Lower lobe of right lung (tissue), 2 donors: ENCODE data around the gene STX2. TPM values are rescaled to one million over a fixed set of nuclear protein-coding genes. Genes with fewer than 3 reads are reported as not detected.

Source experiments
- ATAC-seq, 2 donors: fragments of 200-7000 bp; cut with Tn5 transposase; one replicate each; pipeline ENCODE4 v1.9.1; 2020 to 2022; ENCODE audit warnings: mild to moderate bottlenecking in 2 of 2, moderate library complexity in 2 of 2
- DNase-seq: peaks from one replicate; pipeline ENCODE4 v3.0.0-alpha.2; 2020
- H3K27ac ChIP-seq: fragments of 200-600 bp; one replicate; pipeline ENCODE4 v1.8.0; 2022
- H3K27me3 ChIP-seq: fragments of 200-600 bp; one replicate; pipeline ENCODE4 v1.8.0; 2022; ENCODE audit warnings: low read depth
- H3K36me3 ChIP-seq: fragments of 200-600 bp; one replicate; pipeline ENCODE4 v1.8.0; 2022; ENCODE audit warnings: mild to moderate bottlenecking
- H3K4me1 ChIP-seq: fragments of 200-600 bp; one replicate; pipeline ENCODE4 v1.8.0; 2022
- H3K4me3 ChIP-seq: fragments of 200-600 bp; one replicate; pipeline ENCODE4 v1.8.0; 2022; ENCODE audit warnings: mild to moderate bottlenecking
- H3K9me3 ChIP-seq: fragments of 200-600 bp; one replicate; pipeline ENCODE4 v1.8.0; 2022
- CTCF ChIP-seq: fragments of 200-600 bp; IDR thresholded peaks from one replicate; pipeline ENCODE4 v1.8.0; 2022; ENCODE audit warnings: antibody characterized with exemption, mild to moderate bottlenecking
- intact Hi-C: fragments of 100-400 bp; cut with DNase I; formaldehyde crosslinking; loops from one replicate; pipeline ENCODE4 v1.11.0; 2022
- total RNA-seq: library from RNA; stranded (reverse); fragmentation: NEBNext Ultra II Directional; extraction: Animal tissue kit (Norgen Biotek cat#: 25700); gene quantifications from one replicate; pipeline ENCODE4 v1.2.1, GENCODE V29; 2021
- donor health status: DM: no; HTN: yes; CAD: no; lungs with severe emphysema.

Gene STX2
- total RNA-seq, 1 donor from 2014 or later: 24.6 TPM

- ATAC-seq (peak; percentile 63 to 78), DNase-seq (peak; percentile 62)
- Histone ChIP-seq H3K27ac (peak overlapping the region; percentile 79), H3K36me3 (no peaks in the 10 kb centered on the region), H3K27me3 (no peaks in the 10 kb centered on the region), H3K4me1 (peaks cover 27% of the 10 kb centered on the region), H3K4me3 (peak overlapping the region; percentile 84), H3K9me3 (no peaks in the 10 kb centered on the region)
- no peak for TF ChIP-seq CTCF
- intact Hi-C loops: no loop called here
Observed at GRCh38 chr12:130838284-130838950, 633 bp downstream of the STX2 start.

- H3K9me3 ChIP-seq: no peaks in the 10 kb centered on the region
- no peak for TF ChIP-seq CTCF
- no peak overlapping the region for H3K27ac ChIP-seq
- intact Hi-C loops: no loop called here
- ATAC-seq (no peak), DNase-seq (no peak)
- peaks cover 39% of the 10 kb centered on the region for H3K4me1 ChIP-seq
- H3K4me3 ChIP-seq: no peak overlapping the region
- no peaks in the 10 kb centered on the region for H3K27me3 ChIP-seq
- no peaks in the 10 kb centered on the region for H3K36me3 ChIP-seq
Observed at GRCh38 chr12:130835436-130835835, 3.6 kb downstream of the STX2 start.

- Histone ChIP-seq H3K27ac (no peak overlapping the region), H3K4me3 (no peak overlapping the region), H3K4me1 (peaks cover 39% of the 10 kb centered on the region), H3K27me3 (no peaks in the 10 kb centered on the region), H3K9me3 (no peaks in the 10 kb centered on the region), H3K36me3 (no peaks in the 10 kb centered on the region)
- intact Hi-C loops: no loop called here
- no peak for DNase-seq
- TF ChIP-seq CTCF: no peak
- no peak for ATAC-seq
Observed at GRCh38 chr12:130835011-130835410, 4.0 kb downstream of the STX2 start.

GRCh38 chr12:130832561-130833209 lies 6.4 kb downstream of the STX2 start:
- Histone ChIP-seq H3K27ac (no peak overlapping the region), H3K36me3 (no peaks in the 10 kb centered on the region), H3K9me3 (no peaks in the 10 kb centered on the region), H3K27me3 (no peaks in the 10 kb centered on the region), H3K4me1 (peaks cover 31% of the 10 kb centered on the region), H3K4me3 (no peak overlapping the region)
- DNase-seq (no peak), ATAC-seq (peak; percentile 18 to 54)
- intact Hi-C loops: no loop called here
- TF ChIP-seq CTCF: no peak

- intact Hi-C loops: no loop called here
- Histone ChIP-seq H3K4me3 (no peak overlapping the region), H3K4me1 (peaks cover 28% of the 10 kb centered on the region), H3K36me3 (no peaks in the 10 kb centered on the region), H3K27ac (no peak overlapping the region), H3K27me3 (no peaks in the 10 kb centered on the region), H3K9me3 (no peaks in the 10 kb centered on the region)
- TF ChIP-seq CTCF: no peak
- no peak for DNase-seq
- ATAC-seq: no peak
Observed at GRCh38 chr12:130831876-130832405, 7.1 kb downstream of the STX2 start.
